ENCODE results near the gene ULK4.

GRCh38 chr3:41290736-41291135, 671.2 kb downstream of the ULK4 start:
- TF ChIP-seq CTCF (conservative IDR thresholded peaks at IDR 0.05) (no peak), ZFX (IDR thresholded peaks at IDR 0.05) (no peak)

Measured in C4-2B (cell line).